ENCODE results near the gene ZNF19. TPM values are rescaled to one million over a fixed set of nuclear protein-coding genes. Genes with fewer than 3 reads are reported as not detected.

Gene ZNF19
- total RNA-seq, 4 donors from 2014 or later: 1.1 to 5.0 (median 1.7) TPM

- Histone ChIP-seq H3K27ac (no peak overlapping the region), H3K9me3 (no peaks in the 10 kb centered on the region), H3K4me1 (no peaks in the 10 kb centered on the region), H3K27me3 (no peaks in the 10 kb centered on the region), H3K36me3 (no peaks in the 10 kb centered on the region), H3K4me3 (no peak overlapping the region)
- 60 to 63% methylated on average over 1 to 2 of the region's 2 CpGs for WGBS, 2 donors
- intact Hi-C loops (cut with DNase I): loop anchor here (5.0 kb wide), 1 partner anchor 89 kb away; no protein-coding TSS in a partner anchor
- TF ChIP-seq CTCF (IDR thresholded peaks at IDR 0.05) (no peak), POLR2A (IDR thresholded peaks at IDR 0.05) (no peak)
- DNase-seq: no peak
Measured at GRCh38 chr16:71500964-71501363, 11.8 kb upstream of the ZNF19 start.

GRCh38 chr16:71499775-71500364, 10.7 kb upstream of the ZNF19 start:
- WGBS, 2 donors: 5% methylated on average over 3 of the region's 3 CpGs
- DNase-seq: no peak
- Histone ChIP-seq H3K27me3 (no peaks in the 10 kb centered on the region), H3K4me1 (no peaks in the 10 kb centered on the region), H3K36me3 (no peaks in the 10 kb centered on the region), H3K9me3 (no peaks in the 10 kb centered on the region), H3K27ac (no peak overlapping the region), H3K4me3 (no peak overlapping the region)
- intact Hi-C loops (cut with DNase I): loop anchor here (5.0 kb wide), 1 partner anchor 88 kb away; no protein-coding TSS in a partner anchor
- peak; percentile 43 to 70 (median 54) for TF ChIP-seq CTCF (IDR thresholded peaks at IDR 0.05)
- TF ChIP-seq POLR2A (IDR thresholded peaks at IDR 0.05): no peak

- TF ChIP-seq CTCF (IDR thresholded peaks at IDR 0.05) (no peak), POLR2A (IDR thresholded peaks at IDR 0.05) (no peak)
- DNase-seq: no peak
- 88 to 100% methylated on average over 1 to 3 of the region's 3 CpGs for WGBS, 2 donors
- Histone ChIP-seq H3K27me3 (no peaks in the 10 kb centered on the region), H3K4me1 (no peaks in the 10 kb centered on the region), H3K36me3 (no peaks in the 10 kb centered on the region), H3K9me3 (no peaks in the 10 kb centered on the region), H3K27ac (no peak overlapping the region), H3K4me3 (no peak overlapping the region)
- intact Hi-C loops (cut with DNase I): no loop called here
Measured at GRCh38 chr16:71498031-71498430, 8.9 kb upstream of the ZNF19 start.

- H3K4me3 ChIP-seq: no peak overlapping the region
- no peak overlapping the region for H3K27ac ChIP-seq
- intact Hi-C loops (cut with DNase I): no loop called here
- H3K9me3 ChIP-seq: no peaks in the 10 kb centered on the region
- no peaks in the 10 kb centered on the region for H3K27me3 ChIP-seq
- TF ChIP-seq CTCF (IDR thresholded peaks at IDR 0.05) (no peak), POLR2A (IDR thresholded peaks at IDR 0.05) (no peak)
- no peaks in the 10 kb centered on the region for H3K36me3 ChIP-seq
- no peak for DNase-seq
- no peaks in the 10 kb centered on the region for H3K4me1 ChIP-seq
- 61 to 76% methylated on average over 3 of the region's 3 CpGs for WGBS, 2 donors
Measured at GRCh38 chr16:71493213-71493612, 4.1 kb upstream of the ZNF19 start.

GRCh38 chr16:71492786-71493185, 3.7 kb upstream of the ZNF19 start:
- intact Hi-C loops (cut with DNase I): no loop called here
- H3K4me1 ChIP-seq: no peaks in the 10 kb centered on the region
- DNase-seq: no peak
- H3K9me3 ChIP-seq: no peaks in the 10 kb centered on the region
- no peaks in the 10 kb centered on the region for H3K36me3 ChIP-seq
- WGBS, 2 donors: 65 to 68% methylated on average over 2 of the region's 2 CpGs
- H3K27ac ChIP-seq: no peak overlapping the region
- no peaks in the 10 kb centered on the region for H3K27me3 ChIP-seq
- H3K4me3 ChIP-seq: no peak overlapping the region
- TF ChIP-seq CTCF (IDR thresholded peaks at IDR 0.05) (no peak), POLR2A (IDR thresholded peaks at IDR 0.05) (no peak)

All from esophagus squamous epithelium (tissue), 5 donors.